Bone marrow (tissue), 2 donors: ENCODE results near the gene SRCIN1.

Experiments
- DNase-seq, 2 donors: peaks; one replicate each; lab custom pipeline; 2025; lab: John Stamatoyannopoulos, UW

Gene SRCIN1

GRCh38 chr17:38600906-38601305 lies 4.8 kb downstream of the SRCIN1 start:
- no peak for DNase-seq

GRCh38 chr17:38600416-38600815 lies 5.3 kb downstream of the SRCIN1 start:
- DNase-seq: no peak

- DNase-seq: no peak
These were observed 6.3 kb downstream of the SRCIN1 start for GRCh38 chr17:38599398-38599856.

- no peak for DNase-seq
These were observed 6.8 kb downstream of the SRCIN1 start for GRCh38 chr17:38598995-38599394.

- DNase-seq: no peak
These were observed 7.2 kb downstream of the SRCIN1 start for GRCh38 chr17:38598536-38598935.

- no peak for DNase-seq
These were observed 8.4 kb downstream of the SRCIN1 start for GRCh38 chr17:38597375-38597774.

- no peak for DNase-seq
These were observed 9.1 kb downstream of the SRCIN1 start for GRCh38 chr17:38596651-38597050.

GRCh38 chr17:38595892-38596291 lies 9.9 kb downstream of the SRCIN1 start:
- no peak for DNase-seq

GRCh38 chr17:38594152-38594551 lies 11.6 kb downstream of the SRCIN1 start:
- no peak for DNase-seq

- DNase-seq: no peak
These were observed 13.3 kb downstream of the SRCIN1 start for GRCh38 chr17:38592487-38592886.

GRCh38 chr17:38591759-38592241 lies 14.0 kb downstream of the SRCIN1 start:
- peak in 1 of 2 donors; percentile 66 for DNase-seq

GRCh38 chr17:38590988-38591758 lies 14.6 kb downstream of the SRCIN1 start:
- no peak for DNase-seq

GRCh38 chr17:38589462-38590114 lies 16.2 kb downstream of the SRCIN1 start:
- no peak for DNase-seq

- no peak for DNase-seq
These were observed 17.0 kb downstream of the SRCIN1 start for GRCh38 chr17:38588788-38589174.

- DNase-seq: no peak
These were observed 17.6 kb downstream of the SRCIN1 start for GRCh38 chr17:38587947-38588787.

GRCh38 chr17:38587203-38587602 lies 18.5 kb downstream of the SRCIN1 start:
- no peak for DNase-seq

- no peak for DNase-seq
These were observed 19.0 kb downstream of the SRCIN1 start for GRCh38 chr17:38586788-38587187.

- DNase-seq: no peak
These were observed 19.7 kb downstream of the SRCIN1 start for GRCh38 chr17:38585918-38586529.

GRCh38 chr17:38585056-38585917 lies 20.5 kb downstream of the SRCIN1 start:
- no peak for DNase-seq

- peak; percentile 27 to 30 for DNase-seq
These were observed 21.3 kb downstream of the SRCIN1 start for GRCh38 chr17:38584350-38584925.
